T-helper 2 cell treated with Interferon-gamma antibody and Interleukin-4, amounts not matched to agents 100 ng/mL and 5 ng/mL, for 36 hours (primary cell): Measurements from ENCODE around the gene TRPC4. TPM values are rescaled to one million over a fixed set of nuclear protein-coding genes. Genes with fewer than 3 reads are reported as not detected.

ENCODE experiments used
- intact Hi-C: fragments of 100-400 bp; cut with micrococcal nuclease; formaldehyde crosslinking; loops from one replicate; pipeline ENCODE4 v1.15.1; 2023
- total RNA-seq: library from RNA; stranded (reverse); gene quantifications from 2 replicates; pipeline ENCODE4 v1.2.3, GENCODE V29; 2022

The TRPC4 gene
- not detected in 2 replicates for total RNA-seq

DNA sequence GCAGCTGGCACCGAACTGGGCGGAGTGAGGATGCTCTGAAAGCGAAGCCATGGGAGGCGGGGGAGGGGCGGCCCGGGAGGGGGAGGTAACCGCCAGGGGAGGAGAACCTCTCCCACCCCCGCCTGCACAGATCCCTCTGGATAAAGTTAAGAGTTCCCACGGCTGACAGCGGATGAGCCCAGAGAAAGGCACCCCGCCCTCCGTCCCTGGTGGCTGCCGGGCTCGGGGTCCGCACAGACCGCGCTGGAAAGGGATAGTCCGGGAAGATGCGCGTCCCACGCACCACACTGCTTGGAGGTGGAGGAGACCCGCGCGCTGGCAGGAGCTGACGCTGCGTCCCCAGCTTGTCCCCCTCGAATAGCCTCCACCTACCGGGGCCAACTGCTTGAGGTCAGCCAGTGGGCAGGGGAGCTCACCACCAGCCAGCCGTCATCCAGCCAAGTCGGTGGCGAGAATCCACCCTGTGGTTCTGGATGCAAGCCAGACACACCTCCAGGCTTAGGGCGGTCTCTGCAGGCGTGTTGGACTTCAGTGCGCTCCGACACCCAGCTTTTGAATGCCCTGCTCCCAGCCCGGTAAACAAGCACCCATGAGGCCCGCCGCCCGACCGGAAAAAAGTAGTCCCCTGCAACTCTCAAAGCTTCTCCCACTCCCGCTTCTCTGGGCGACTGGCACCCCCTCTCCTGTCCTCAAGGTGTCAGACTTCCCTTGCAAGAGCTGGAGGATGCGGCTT, at the start of gene TRPC4:
TSS of gene TRPC4 (minus strand) at position 17 of the 733 bp plus-strand sequence. CDS start 86,439 bp downstream, outside the sequence.
- intact Hi-C loops, result no loop called here

- intact Hi-C loops, result no loop called here
These were observed 49.2 kb upstream of the TRPC4 start for GRCh38 chr13:37918751-37919150.

GRCh38 chr13:37918116-37918714, 48.6 kb upstream of the TRPC4 start:
- intact Hi-C loops, result no loop called here

DNA sequence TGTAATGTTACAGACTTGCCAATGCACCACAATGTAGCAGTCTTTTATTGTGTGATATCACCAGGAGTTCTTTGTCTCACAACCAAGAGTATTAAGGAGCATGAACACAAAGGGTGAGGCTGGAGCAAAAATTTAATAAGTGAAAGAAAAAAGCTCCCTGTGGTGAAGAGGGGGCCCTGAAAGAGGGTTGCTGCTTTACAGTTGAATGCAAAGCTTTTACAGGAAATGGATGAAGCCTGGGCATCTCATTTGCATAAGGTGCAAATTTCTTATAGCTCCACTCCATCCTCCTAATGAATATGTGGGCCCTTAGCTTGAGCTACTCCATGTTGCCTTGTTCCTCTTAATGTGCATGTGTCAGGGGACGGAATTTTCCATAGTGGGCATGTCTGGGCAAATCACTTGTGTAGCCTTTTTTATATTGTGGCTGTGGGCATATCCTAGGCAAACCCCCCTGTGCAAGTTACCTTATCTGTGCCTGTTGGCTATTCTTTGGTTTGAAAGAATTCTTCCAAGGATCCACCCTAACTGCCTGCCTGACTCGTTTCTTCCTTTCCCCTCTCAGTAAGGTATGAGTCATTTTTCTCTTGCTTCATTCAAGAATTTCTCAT, 45.3 kb upstream of the TRPC4 start:
- intact Hi-C loops, result no loop called here

DNA sequence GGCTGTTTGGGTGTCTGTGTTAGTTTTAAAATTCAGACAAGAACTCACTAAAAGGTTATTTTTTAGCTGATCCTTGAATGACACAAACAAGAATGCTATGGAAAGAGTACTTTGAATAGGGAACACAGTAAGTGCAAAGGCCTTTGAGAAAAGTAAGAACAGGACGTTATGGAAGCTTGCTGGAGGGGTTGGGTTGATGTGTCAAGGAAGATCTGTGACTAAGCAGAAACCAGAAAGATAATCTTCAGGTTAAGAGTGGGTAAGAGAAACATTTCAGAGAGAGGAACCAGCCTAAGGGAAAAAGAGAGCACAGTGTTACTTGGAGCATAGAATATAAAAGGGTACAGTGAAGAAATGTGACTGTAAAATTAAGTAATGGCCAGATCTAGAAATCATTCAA, 41.2 kb upstream of the TRPC4 start:
- intact Hi-C loops, result no loop called here

DNA sequence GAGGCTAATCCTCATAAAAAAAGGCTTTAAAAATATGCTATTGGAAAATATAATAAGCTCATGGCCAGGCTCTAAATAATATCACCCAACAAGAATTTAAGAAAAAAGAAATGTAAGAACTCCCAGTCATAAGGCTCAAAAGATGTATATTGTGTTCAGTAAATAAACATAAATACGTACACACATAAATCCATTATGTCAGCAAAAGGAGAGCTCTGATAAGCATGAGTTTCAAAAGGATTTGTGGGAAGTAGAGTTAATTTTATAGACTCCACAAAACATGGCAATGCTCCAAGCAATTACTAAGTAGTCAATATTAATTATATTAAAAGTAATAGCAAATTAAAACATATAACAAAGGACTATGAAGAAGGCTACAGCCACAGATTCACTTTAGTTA, 37.3 kb upstream of the TRPC4 start:
- intact Hi-C loops, result no loop called here

GRCh38 chr13:37905736-37906135, 36.2 kb upstream of the TRPC4 start:
- intact Hi-C loops, result no loop called here

GRCh38 chr13:37899753-37900152, 30.2 kb upstream of the TRPC4 start:
- intact Hi-C loops, result no loop called here

DNA sequence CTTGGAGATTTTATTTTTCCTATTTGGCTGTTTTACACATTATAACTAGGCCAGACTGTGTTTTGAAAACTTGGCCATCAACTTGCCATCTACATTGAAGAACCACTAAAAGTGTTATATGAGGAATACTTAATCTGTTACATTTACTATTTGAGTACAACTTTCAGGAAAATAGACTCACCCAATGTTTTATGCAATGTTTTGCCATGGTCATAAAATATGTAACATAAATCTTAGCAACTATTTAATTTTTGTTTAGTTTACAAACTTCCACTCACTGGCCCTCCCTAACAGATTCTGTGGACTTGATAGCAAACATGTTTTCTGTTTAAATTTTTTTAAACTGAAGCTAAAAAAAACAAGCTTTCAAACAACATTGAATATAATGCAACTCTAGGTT, 23.7 kb upstream of the TRPC4 start:
- intact Hi-C loops, result no loop called here

DNA sequence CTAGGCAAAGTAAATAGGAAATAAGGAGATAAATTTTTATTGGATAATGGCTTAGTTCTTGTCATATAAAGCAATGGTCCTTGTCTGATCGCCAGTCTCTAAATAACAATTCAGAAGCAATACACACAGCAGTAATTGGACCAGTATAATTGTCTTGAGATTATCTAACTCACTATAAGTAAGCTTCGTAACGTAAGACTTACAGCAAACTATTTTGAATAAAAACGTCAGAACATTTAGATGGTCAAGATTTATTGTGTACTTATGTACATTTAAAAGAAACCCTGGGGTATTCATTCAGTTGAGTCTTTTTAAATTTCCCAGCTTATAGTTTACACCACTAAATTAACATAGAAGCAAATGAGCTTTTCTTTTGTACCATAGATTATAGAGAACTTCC, 20.2 kb upstream of the TRPC4 start:
- intact Hi-C loops, result no loop called here

GRCh38 chr13:37889102-37889501, 19.5 kb upstream of the TRPC4 start:
- intact Hi-C loops, result no loop called here

- intact Hi-C loops, result no loop called here
These were observed 17.3 kb upstream of the TRPC4 start for GRCh38 chr13:37886879-37887278.

DNA sequence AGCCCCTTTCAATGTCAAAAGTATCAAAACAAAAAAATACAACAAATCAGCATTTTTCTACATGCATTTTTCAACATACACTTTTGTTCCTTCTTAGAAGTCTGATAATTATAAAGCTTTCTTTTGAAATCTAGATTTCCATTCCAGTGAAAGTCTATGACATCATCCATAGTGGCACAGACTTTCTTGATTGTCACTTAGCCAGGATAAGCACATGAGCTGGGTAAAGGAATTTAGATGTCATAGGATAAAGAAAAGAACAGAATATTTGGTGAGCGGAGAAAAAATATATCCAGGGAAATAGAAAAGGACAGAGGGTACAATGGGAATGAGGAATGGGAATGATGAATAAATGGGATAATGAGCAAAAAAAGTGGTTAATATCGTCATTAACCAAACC, 15.1 kb upstream of the TRPC4 start:
- intact Hi-C loops, result no loop called here

- intact Hi-C loops, result no loop called here
These were observed 14.5 kb upstream of the TRPC4 start for GRCh38 chr13:37884026-37884425.

- intact Hi-C loops, result no loop called here
These were observed 9.3 kb upstream of the TRPC4 start for GRCh38 chr13:37878921-37879320.

DNA sequence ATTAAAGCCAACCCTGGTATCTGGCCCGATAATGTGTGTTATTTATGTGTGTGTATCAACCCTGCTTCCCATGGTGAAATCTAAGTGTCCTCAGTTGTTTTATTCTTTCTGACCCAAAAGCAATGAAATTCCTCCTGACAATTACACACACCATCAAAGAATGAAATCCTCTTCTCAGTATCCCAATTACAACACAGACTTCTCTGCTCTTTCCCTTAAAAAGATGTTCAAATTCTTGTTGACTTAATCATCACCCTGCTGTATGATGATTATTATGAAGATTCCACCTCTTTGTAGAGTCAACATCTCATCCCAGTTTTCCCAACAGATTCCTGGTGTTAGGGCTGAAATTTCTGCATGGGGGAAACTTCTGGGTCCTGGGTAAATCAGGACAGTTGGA, 8.9 kb upstream of the TRPC4 start:
- intact Hi-C loops, result no loop called here

GRCh38 chr13:37870895-37871550, 1.5 kb upstream of the TRPC4 start:
- intact Hi-C loops, result no loop called here

- intact Hi-C loops, result no loop called here
These were observed 895 bp upstream of the TRPC4 start for GRCh38 chr13:37870489-37870845.

DNA sequence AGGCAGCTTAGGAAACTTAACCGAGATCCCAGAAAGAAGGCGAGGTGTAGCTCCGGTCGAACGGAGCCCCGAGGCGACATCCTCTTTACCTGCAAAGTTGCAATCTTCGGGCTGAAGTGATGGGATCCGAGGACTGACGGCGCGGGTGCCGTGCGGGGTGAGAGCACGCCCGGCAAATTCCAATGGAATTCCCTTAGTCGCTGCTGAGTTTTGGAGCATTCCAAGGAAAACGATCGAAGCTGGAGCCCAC, 141 bp downstream of the TRPC4 start:
- intact Hi-C loops, result no loop called here

GRCh38 chr13:37868691-37869505, 674 bp downstream of the TRPC4 start:
- intact Hi-C loops, result no loop called here

- intact Hi-C loops, result no loop called here
These were observed 5.9 kb downstream of the TRPC4 start for GRCh38 chr13:37863708-37864107.

DNA sequence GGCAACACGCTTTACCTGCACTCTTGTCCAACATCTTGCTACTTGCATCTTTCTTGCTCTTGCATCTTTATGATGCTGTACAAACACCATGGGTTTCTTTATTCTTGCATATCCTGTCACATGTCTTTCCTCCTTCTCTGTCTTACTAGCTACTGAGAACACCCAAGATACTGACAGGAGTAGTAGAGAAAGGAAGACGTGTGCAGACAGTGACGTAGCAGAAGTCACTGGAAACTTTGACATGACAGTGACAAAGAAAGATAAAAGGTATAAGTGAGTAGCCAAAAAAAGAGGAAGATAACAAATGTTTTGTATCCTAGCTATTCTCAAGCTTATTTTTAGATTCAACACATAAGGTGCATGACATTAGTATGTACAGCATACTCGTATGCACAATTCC, 34.2 kb downstream of the TRPC4 start:
- intact Hi-C loops, result no loop called here
